ENCODE results near the gene PARP14. TPM values are rescaled to one million over a fixed set of nuclear protein-coding genes. Genes with fewer than 3 reads are reported as not detected.
"Not testable (repeated sequence)": the region's sequence is repeated elsewhere in the genome, so short reads cannot be mapped to it uniquely, and the experiment has no call there.

The PARP14 gene
- total RNA-seq, 1 experiment from 2014 or later, result 18.7 TPM

- Histone ChIP-seq H3K27ac (ENCODE audit: low read length) (peak overlapping the region; percentile 3; the same call in 1 of the 2 replicates), H3K4me1 (ENCODE audit: low read length) (peaks cover 41% of the 10 kb centered on the region), H4K20me1 (ENCODE audit: insufficient read depth, low read depth, low read length) (no peaks in the 10 kb centered on the region), H2AFZ (ENCODE audit: low read length) (peak overlapping the region; percentile 92; the same call in 1 of the 2 replicates), H3K9me3 (ENCODE audit: low read length) (no peaks in the 10 kb centered on the region), H3K79me2 (ENCODE audit: low read length) (peaks cover 4% of the 10 kb centered on the region; the same call in 1 of the 2 replicates), H3K27me3 (ENCODE audit: low read length) (no peaks in the 10 kb centered on the region), H3K36me3 (ENCODE audit: insufficient read depth, low read length) (no peaks in the 10 kb centered on the region), H3K4me3 (ENCODE audit: low read length) (peak overlapping the region; percentile 87), H3K9me2 (replicated peaks; ENCODE audit: insufficient read depth, low read length) (no peaks in the 10 kb centered on the region), H3K4me2 (ENCODE audit: low read depth, low read length, poor library complexity, severe bottlenecking) (peak overlapping the region; percentile 78), H3K9ac (ENCODE audit: low read length) (peak overlapping the region; percentile 82)
- DNase-seq, result no peak
Observed at GRCh38 chr3:122681284-122681973, 790 bp downstream of the PARP14 start.

DNA sequence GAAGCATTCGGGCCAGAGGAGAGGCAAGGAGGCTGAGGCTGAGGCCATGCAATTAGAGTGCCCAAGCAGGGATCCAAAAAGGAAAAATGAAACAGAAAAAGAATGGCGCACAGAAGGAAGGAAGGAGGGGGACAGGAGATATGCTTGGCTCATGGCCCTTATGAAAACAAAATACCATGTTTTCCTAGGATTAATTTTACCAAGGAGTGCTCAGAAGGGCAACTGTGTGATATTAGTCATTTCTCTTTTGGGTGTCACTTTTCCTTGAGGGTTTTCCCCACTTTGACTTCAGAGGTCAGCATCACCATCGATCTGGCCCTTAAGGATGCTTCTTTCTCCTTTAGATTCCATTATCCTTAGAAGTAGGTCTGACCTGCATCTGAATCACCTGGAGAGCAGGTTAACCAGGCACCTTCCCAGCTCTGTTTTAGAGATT lies 1.4 kb downstream of the PARP14 start:
- peak overlapping the region; percentile 82 for H3K9ac ChIP-seq (ENCODE audit: low read length)
- no peaks in the 10 kb centered on the region for H4K20me1 ChIP-seq (ENCODE audit: insufficient read depth, low read depth, low read length)
- H3K36me3 ChIP-seq (ENCODE audit: insufficient read depth, low read length), result no peaks in the 10 kb centered on the region
- H2AFZ ChIP-seq (ENCODE audit: low read length), result no peak overlapping the region
- H3K4me1 ChIP-seq (ENCODE audit: low read length), result peaks cover 41% of the 10 kb centered on the region
- H3K27ac ChIP-seq (ENCODE audit: low read length), result no peak overlapping the region
- DNase-seq, result no peak
- no peaks in the 10 kb centered on the region for H3K9me3 ChIP-seq (ENCODE audit: low read length)
- H3K27me3 ChIP-seq (ENCODE audit: low read length), result no peaks in the 10 kb centered on the region
- peak overlapping the region; percentile 87 for H3K4me3 ChIP-seq (ENCODE audit: low read length)
- H3K4me2 ChIP-seq (ENCODE audit: low read depth, low read length, poor library complexity, severe bottlenecking), result peak overlapping the region; percentile 78
- no peaks in the 10 kb centered on the region for H3K9me2 ChIP-seq (replicated peaks; ENCODE audit: insufficient read depth, low read length)
- H3K79me2 ChIP-seq (ENCODE audit: low read length), result peaks cover 4% of the 10 kb centered on the region; the same call in 1 of the 2 replicates

- H2AFZ ChIP-seq (ENCODE audit: low read length); H3K9ac ChIP-seq (ENCODE audit: low read length); H3K9me2 ChIP-seq (replicated peaks; ENCODE audit: insufficient read depth, low read length); H3K9me3 ChIP-seq (ENCODE audit: low read length); H3K27me3 ChIP-seq (ENCODE audit: low read length); H3K79me2 ChIP-seq (ENCODE audit: low read length); H3K27ac ChIP-seq (ENCODE audit: low read length); DNase-seq; H3K36me3 ChIP-seq (ENCODE audit: insufficient read depth, low read length); H4K20me1 ChIP-seq (ENCODE audit: insufficient read depth, low read depth, low read length); H3K4me3 ChIP-seq (ENCODE audit: low read length): not testable (repeated sequence)
- peak overlapping the region; percentile 12 for H3K4me2 ChIP-seq (ENCODE audit: low read depth, low read length, poor library complexity, severe bottlenecking)
- peaks cover 41% of the 10 kb centered on the region for H3K4me1 ChIP-seq (ENCODE audit: low read length)
Observed at GRCh38 chr3:122682778-122683411, 2.3 kb downstream of the PARP14 start.

DNA sequence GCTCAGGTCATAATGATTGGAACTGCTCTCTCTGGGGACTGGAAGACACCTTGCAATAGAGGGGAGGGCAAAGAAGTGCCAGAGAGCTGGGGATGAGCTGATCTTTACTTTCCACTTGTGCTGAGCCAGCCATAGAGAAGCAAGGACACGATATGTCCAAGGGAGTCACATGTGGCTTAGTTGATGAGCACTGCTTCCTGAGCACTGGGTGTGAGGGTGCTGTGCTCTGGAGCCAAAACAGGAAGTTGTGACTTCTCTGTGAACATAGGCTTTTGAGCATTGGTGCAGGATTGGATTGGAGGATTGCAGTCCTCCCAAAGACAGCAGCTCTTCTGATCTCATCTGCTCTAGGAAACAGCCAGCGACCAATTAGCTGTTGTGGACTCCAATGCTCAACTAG lies 6.7 kb downstream of the PARP14 start:
- H3K27ac ChIP-seq (ENCODE audit: low read length), result no peak overlapping the region
- no peaks in the 10 kb centered on the region for H4K20me1 ChIP-seq (ENCODE audit: insufficient read depth, low read depth, low read length)

DNA sequence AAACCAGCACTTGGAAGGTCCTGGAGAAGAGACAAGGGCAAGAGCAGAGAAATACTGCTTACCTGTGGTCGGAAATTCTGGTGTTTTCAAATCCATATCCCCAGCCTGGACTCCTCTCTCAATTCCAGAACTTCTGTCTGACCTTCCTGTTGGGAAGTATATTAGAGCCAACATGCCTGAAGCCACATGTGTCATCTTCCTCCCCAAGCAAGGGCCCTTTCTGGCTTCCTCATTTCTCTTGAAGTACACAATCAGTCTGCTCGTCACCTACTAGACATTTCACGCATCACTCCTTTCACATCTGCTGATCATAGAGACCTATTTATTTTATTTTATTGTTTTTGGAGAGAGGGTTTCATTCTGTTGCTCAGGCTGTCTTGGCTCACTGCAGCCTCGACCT lies 8.4 kb downstream of the PARP14 start:
- H4K20me1 ChIP-seq (ENCODE audit: insufficient read depth, low read depth, low read length), result no peaks in the 10 kb centered on the region
- H2AFZ ChIP-seq (ENCODE audit: low read length), result no peak overlapping the region
- H3K36me3 ChIP-seq (ENCODE audit: insufficient read depth, low read length), result no peaks in the 10 kb centered on the region
- no peak overlapping the region for H3K4me3 ChIP-seq (ENCODE audit: low read length)
- H3K9ac ChIP-seq (ENCODE audit: low read length), result no peak overlapping the region
- H3K4me1 ChIP-seq (ENCODE audit: low read length), result peaks cover 4% of the 10 kb centered on the region; the same call in 1 of the 2 replicates
- no peaks in the 10 kb centered on the region for H3K79me2 ChIP-seq (ENCODE audit: low read length)
- peak; percentile 39 for DNase-seq
- no peaks in the 10 kb centered on the region for H3K9me3 ChIP-seq (ENCODE audit: low read length)
- no peaks in the 10 kb centered on the region for H3K9me2 ChIP-seq (replicated peaks; ENCODE audit: insufficient read depth, low read length)
- H3K27me3 ChIP-seq (ENCODE audit: low read length), result no peaks in the 10 kb centered on the region
- no peak overlapping the region for H3K27ac ChIP-seq (ENCODE audit: low read length)
- no peak overlapping the region for H3K4me2 ChIP-seq (ENCODE audit: low read depth, low read length, poor library complexity, severe bottlenecking)

More for the DNA sequence above, 6.7 kb downstream of the PARP14 start:
- no peaks in the 10 kb centered on the region for H3K36me3 ChIP-seq (ENCODE audit: insufficient read depth, low read length)
- H3K4me2 ChIP-seq (ENCODE audit: low read depth, low read length, poor library complexity, severe bottlenecking), result no peak overlapping the region
- no peaks in the 10 kb centered on the region for H3K79me2 ChIP-seq (ENCODE audit: low read length)
- no peaks in the 10 kb centered on the region for H3K27me3 ChIP-seq (ENCODE audit: low read length)
- no peak overlapping the region for H2AFZ ChIP-seq (ENCODE audit: low read length)
- peaks cover 13% of the 10 kb centered on the region for H3K4me1 ChIP-seq (ENCODE audit: low read length)
- H3K4me3 ChIP-seq (ENCODE audit: low read length), result no peak overlapping the region
- DNase-seq, result peak; percentile 11
- no peaks in the 10 kb centered on the region for H3K9me2 ChIP-seq (replicated peaks; ENCODE audit: insufficient read depth, low read length)
- no peaks in the 10 kb centered on the region for H3K9me3 ChIP-seq (ENCODE audit: low read length)
- no peak overlapping the region for H3K9ac ChIP-seq (ENCODE audit: low read length)

DNA sequence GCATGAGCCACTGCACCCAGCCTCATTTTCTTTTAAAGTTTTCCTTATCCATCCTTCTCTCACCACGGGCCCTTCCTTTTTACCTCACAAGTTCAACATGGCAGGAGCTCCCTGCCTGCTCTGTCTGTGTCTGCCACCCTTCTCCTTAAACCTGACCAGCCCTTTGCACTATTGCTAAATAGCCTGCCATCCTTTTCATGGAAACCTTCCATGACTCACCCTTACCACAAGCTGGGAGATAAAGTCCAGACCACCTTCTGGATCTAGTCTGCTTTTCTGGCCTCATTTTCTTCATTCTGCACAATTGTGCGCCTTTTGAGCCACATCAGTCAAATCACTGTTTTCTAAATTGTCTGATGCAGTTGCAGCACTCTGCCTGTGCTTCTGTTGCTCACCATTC lies 8.9 kb downstream of the PARP14 start:
- H3K9me3 ChIP-seq (ENCODE audit: low read length), result no peaks in the 10 kb centered on the region
- no peaks in the 10 kb centered on the region for H3K79me2 ChIP-seq (ENCODE audit: low read length)
- peaks cover 4% of the 10 kb centered on the region; the same call in 1 of the 2 replicates for H3K4me1 ChIP-seq (ENCODE audit: low read length)
- H3K4me2 ChIP-seq (ENCODE audit: low read depth, low read length, poor library complexity, severe bottlenecking), result no peak overlapping the region
- H3K27me3 ChIP-seq (ENCODE audit: low read length), result no peaks in the 10 kb centered on the region
- no peaks in the 10 kb centered on the region for H3K9me2 ChIP-seq (replicated peaks; ENCODE audit: insufficient read depth, low read length)
- no peak overlapping the region for H3K27ac ChIP-seq (ENCODE audit: low read length)
- H2AFZ ChIP-seq (ENCODE audit: low read length), result no peak overlapping the region
- H3K9ac ChIP-seq (ENCODE audit: low read length), result no peak overlapping the region
- peak; percentile 27 for DNase-seq
- no peaks in the 10 kb centered on the region for H4K20me1 ChIP-seq (ENCODE audit: insufficient read depth, low read depth, low read length)
- no peak overlapping the region for H3K4me3 ChIP-seq (ENCODE audit: low read length)
- H3K36me3 ChIP-seq (ENCODE audit: insufficient read depth, low read length), result no peaks in the 10 kb centered on the region

GRCh38 chr3:122690096-122690495 lies 9.5 kb downstream of the PARP14 start:
- DNase-seq, result peak; percentile 25
- Histone ChIP-seq H3K9ac (ENCODE audit: low read length) (no peak overlapping the region), H4K20me1 (ENCODE audit: insufficient read depth, low read depth, low read length) (no peaks in the 10 kb centered on the region), H3K9me3 (ENCODE audit: low read length) (no peaks in the 10 kb centered on the region), H3K4me3 (ENCODE audit: low read length) (no peak overlapping the region), H3K4me2 (ENCODE audit: low read depth, low read length, poor library complexity, severe bottlenecking) (no peak overlapping the region), H3K27me3 (ENCODE audit: low read length) (no peaks in the 10 kb centered on the region), H3K4me1 (ENCODE audit: low read length) (peaks cover 9% of the 10 kb centered on the region), H3K79me2 (ENCODE audit: low read length) (no peaks in the 10 kb centered on the region), H3K36me3 (ENCODE audit: insufficient read depth, low read length) (no peaks in the 10 kb centered on the region), H3K27ac (ENCODE audit: low read length) (no peak overlapping the region), H3K9me2 (replicated peaks; ENCODE audit: insufficient read depth, low read length) (no peaks in the 10 kb centered on the region), H2AFZ (ENCODE audit: low read length) (no peak overlapping the region)

- Histone ChIP-seq H3K9ac (ENCODE audit: low read length) (no peak overlapping the region), H2AFZ (ENCODE audit: low read length) (no peak overlapping the region), H4K20me1 (ENCODE audit: insufficient read depth, low read depth, low read length) (no peaks in the 10 kb centered on the region), H3K9me3 (ENCODE audit: low read length) (no peaks in the 10 kb centered on the region; the same call in 1 of the 2 replicates), H3K27ac (ENCODE audit: low read length) (no peak overlapping the region), H3K27me3 (ENCODE audit: low read length) (no peaks in the 10 kb centered on the region), H3K9me2 (replicated peaks; ENCODE audit: insufficient read depth, low read length) (no peaks in the 10 kb centered on the region), H3K4me2 (ENCODE audit: low read depth, low read length, poor library complexity, severe bottlenecking) (no peak overlapping the region), H3K79me2 (ENCODE audit: low read length) (no peaks in the 10 kb centered on the region), H3K4me1 (ENCODE audit: low read length) (peaks cover 20% of the 10 kb centered on the region), H3K36me3 (ENCODE audit: insufficient read depth, low read length) (peaks cover 4% of the 10 kb centered on the region; the same call in 1 of the 2 replicates), H3K4me3 (ENCODE audit: low read length) (no peak overlapping the region)
- no peak for DNase-seq
Observed at GRCh38 chr3:122691195-122691594, 10.6 kb downstream of the PARP14 start.

All from Karpas-422 (cell line).